Activated CD4-positive, alpha-beta T cell treated with anti-CD3 and anti-CD28 coated beads for 1 hour (primary cell): ENCODE results near the gene KIAA0232.
"Not testable (repeated sequence)": the region's sequence is repeated elsewhere in the genome, so short reads cannot be mapped to it uniquely, and the experiment has no call there.

Experiments
- DNase-seq: peaks from one replicate; pipeline ENCODE4 v3.0.0-alpha.2; 2020

Gene KIAA0232

DNA sequence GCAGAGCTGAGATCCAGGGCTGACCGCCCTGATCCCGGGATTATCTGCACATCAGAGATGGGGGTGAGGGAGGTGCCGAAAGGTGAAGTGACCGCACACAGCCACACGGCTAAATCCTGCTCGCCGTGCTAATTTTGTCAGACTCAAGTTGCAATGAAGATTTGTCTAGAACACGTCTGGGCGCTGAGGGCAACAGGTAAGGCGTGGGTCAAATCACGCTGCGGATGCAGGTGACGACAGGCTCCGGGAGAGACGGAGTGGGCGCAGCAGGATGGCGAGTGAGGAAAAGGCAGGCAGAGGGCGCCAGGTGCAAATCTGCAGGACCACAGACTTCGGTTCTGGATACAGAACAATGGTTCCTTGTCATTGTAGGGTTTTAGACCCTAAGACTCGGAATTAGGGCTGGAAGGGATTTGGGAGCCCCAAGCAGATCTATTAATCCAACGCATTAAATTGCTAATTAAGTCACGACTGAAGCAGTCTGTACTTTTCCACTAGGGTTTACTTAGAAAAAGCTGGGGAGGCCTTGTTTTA, 125.2 kb downstream of the KIAA0232 start:
- DNase-seq, result no peak

DNA sequence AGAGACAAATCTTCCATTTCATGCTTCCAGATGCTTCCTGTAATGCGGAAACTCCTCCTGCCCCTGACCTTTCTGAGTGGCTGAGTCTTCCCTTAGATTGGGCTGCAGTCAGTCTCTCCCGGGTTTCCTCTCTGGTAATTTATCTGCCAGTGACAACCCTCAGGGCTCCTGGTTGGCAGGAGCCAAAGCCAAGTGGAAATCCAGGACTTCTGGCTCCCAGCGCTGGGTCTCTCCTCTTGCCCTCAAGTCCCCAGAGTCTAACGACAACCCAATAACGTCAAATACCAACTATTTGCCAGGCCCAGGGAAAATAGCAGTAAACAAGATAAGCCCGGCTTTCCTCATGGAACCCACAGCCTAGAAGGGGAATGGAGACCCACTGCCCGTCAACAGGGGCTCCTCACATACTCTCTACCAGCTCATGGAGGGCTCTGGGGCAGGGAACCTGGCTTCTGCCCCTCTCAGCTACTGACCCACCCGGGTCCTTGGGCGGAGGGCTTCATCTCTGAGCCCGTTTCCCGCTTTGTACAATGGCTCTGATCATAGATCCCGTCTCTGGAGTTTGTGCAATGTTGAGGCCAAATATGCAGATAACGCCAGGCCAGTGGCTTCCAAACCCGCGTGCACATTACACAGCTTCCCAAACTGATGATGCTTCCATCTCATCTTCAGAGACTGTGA, 126.0 kb downstream of the KIAA0232 start:
- DNase-seq, result no peak

DNA sequence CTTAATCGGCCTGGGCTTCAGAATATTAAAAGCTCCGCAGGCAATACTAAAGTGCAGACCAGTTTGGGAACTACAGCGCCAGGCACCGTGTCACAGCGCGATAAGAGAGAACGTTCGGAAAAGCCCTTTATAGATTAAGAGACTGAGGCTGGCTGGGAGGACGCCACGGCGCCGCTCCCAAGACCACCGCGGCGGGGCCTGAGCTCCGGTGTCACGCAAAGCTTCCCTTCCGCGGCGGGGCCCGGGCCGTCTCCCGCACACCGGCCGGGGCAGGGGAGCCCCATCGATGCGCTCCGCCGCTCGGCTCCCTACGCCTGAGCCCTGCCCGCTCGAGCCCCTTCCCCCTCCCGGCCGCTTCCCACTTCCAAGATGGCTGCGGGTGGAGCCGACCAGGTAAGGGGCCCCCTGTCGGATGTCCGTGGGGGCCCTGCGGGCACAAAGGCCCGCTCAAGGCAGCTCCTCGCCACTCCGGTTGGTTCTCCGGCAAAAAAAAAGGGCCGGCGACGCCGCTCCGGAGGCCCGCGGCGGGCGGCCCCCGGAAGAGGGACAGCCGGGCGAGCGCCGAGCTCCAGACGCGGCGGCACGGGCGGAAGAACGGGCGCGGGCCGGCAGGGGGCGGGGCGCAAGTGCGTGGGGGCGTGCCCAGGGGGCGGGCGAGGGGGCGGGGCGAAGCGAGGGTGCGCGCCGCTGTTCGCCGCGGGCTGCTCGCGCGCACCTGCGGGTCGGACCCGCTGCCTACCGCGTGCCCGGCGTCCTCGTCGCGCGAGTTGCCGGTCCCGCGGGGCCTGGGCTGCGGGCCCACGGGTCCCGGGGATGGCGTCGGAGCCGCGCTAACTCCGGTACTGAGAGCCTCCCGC, 126.8 kb downstream of the KIAA0232 start, which contains the start of gene TBC1D14:
TSS of gene TBC1D14 (plus strand) at position 714 of the 857 bp plus-strand sequence. CDS start 13,564 bp downstream, outside the sequence.
- peak; percentile 82 for DNase-seq

DNA sequence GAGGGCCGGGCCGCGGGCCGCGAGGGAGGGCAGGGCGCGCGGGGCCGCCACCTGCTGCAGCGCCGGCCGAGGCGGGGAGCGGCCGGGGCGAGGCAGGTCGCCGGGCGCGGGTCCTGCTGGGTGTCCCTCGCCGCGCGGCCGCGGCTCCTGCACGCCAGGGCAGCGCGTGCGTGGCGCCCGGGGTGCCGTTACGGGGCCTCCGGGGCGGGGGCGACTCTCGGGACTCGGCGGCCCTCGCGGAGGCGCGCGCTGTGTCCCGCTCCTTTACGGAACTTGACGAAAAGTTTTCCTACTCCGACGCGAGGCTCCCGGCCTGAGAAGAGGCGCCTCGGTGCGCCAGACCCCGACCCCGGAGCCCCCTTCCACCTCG, 127.4 kb downstream of the KIAA0232 start:
- no peak for DNase-seq

DNA sequence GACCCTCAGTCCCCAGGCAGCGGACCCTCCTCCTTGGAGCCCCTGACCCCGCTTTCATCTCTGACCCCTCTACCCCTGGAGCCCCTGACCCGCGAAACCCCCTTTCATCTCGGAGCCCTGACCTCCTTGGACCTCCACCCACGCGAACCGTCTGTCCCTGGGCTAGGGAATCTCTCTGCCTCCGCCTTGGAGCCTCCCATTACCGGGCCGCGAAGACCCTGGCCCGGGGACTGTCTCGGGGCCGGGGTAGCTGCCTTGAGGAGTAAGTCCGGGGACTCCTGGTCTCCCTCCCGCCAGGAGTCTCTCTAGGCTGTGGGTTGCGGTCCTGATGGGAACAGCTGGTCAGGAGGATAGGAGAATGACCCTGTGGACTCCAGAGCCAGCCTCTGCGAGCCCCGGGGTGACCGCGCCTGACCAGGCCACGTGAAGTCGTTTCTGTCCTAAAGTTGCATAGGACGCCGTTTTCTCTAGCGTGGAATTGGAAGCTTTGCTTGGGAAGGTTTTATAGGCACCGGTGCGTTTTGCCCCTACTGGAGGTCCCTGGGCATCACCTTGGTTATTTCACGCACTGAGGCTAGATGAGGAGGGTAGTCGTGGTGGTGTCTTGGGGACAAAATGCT, 127.9 kb downstream of the KIAA0232 start:
- DNase-seq, result no peak

DNA sequence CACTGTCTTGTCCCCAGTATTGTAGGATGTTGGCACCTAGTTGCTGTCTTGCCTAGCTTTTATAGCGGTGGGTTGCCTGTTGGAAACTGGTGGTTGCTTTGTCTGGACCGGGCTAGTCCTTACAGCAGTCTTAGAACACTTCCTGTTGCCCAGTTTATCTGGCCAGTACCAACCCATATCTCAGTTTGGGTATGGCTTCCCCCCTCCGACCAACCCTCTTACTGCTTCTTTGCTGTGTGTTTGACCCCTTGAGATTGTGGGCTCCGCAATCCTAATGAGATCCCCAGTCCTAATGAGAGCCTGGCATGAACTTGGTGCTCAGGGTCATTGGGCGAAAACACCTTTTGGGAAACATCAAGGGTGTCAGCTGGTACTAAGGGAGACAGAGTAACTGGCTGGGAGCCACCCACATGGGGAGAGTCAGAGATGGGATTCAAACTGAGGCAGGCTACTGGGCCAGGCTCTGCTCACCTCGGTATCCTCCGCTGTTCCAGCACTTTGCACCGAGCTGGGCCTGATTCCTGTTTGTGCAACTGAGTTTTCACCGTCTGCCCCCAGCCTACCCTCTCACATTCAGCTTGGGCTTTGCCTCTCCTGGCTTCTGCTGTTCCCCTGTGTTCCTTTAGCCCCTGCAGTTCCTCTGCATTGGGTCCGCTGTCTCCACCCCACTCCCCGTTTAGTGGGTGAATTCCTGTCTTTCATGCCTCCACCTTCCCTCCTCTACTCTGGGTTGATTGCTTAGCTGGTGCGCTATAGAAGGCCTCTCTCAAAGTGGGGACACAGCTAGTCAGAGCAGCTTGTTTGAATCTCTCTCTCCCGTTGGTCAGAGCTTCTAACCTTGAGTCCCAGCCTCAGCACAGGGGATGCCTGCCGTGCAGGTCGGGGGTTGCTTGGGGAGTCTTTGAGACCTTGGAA, 128.7 kb downstream of the KIAA0232 start:
- no peak for DNase-seq

DNA sequence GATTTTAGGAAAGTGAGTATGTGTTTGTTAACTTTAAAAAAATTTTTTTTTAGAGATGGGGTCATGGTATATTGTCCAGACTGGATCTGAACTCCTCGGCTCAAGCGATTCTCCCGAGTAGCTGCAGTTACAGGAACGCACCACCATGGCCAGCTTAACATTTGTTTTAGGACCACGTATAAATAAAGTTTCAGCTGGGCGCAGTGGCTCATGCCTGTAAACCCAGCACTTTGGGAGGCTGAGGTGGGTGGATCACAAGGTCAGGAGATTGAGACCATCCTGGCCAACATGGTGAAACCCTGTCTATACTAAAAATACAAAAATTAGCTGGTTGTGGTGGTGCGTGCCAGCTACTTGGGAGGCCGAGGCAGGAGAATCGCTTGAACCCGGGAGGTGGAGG, 129.4 kb downstream of the KIAA0232 start:
- DNase-seq, result not testable (repeated sequence)

DNA sequence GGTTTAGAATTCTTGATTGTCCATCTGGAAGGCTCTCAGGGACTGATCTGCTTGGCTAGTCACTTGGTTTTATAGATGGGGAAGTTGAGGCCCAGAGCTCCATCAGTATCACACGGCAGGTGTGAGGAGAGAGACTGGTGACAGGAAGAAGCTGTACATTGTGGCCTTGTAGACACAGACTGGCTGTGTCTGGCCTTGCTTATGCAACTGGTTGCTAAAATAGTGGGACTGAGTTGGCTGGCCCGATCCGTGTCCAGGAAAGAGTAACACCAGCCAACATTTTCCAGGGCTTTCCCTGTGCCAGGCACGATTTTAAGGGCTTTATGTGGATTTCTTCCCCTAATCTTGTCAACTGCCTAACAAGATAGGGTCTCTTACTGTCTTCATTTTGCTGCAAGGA, 129.9 kb downstream of the KIAA0232 start:
- DNase-seq, result no peak

DNA sequence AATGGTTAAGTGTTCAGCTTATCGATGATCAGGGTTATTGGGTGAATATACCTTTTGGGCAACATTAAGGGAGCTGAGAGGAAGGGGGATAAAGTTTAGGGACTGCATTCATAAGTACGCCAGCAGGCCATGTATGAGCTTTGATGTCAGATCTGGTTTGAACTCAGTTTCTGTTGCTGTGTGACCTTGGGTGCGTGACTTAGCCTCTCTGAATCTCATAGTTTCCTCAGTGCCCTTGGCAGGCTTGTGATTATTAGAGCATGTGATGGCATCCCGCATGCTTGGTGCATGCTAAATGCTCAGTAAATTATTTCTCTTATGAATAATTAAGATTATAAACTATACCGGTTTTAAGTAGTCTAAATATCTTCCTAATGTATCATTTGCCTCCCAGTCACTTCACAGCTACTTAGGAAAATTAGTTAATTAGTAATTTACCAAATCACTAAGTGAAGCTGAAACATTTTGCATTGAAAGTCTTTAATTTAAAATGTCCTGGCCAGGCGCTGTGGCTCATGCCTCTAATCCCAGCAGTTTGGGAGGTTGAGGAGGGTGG, 130.9 kb downstream of the KIAA0232 start:
- no peak for DNase-seq

DNA sequence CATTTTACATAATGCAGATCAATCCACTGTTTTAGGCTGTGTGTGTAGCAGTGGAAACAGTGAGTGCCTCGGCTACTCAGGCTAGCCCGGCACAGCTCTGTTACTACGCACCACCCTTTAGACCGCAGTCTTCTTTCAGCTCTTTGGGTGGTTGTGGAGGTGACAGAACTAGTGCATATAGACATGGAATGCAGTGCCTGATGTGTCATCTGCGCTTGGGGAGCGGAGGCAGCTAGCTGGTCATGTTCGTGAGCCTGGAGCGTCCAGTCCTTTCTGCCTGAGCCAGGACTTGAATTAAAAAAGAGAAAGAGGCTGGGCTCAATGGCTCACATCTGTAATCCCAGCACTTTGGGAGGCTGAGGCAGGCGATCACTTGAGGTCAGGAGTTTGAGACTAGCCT, 131.9 kb downstream of the KIAA0232 start:
- DNase-seq, result no peak

DNA sequence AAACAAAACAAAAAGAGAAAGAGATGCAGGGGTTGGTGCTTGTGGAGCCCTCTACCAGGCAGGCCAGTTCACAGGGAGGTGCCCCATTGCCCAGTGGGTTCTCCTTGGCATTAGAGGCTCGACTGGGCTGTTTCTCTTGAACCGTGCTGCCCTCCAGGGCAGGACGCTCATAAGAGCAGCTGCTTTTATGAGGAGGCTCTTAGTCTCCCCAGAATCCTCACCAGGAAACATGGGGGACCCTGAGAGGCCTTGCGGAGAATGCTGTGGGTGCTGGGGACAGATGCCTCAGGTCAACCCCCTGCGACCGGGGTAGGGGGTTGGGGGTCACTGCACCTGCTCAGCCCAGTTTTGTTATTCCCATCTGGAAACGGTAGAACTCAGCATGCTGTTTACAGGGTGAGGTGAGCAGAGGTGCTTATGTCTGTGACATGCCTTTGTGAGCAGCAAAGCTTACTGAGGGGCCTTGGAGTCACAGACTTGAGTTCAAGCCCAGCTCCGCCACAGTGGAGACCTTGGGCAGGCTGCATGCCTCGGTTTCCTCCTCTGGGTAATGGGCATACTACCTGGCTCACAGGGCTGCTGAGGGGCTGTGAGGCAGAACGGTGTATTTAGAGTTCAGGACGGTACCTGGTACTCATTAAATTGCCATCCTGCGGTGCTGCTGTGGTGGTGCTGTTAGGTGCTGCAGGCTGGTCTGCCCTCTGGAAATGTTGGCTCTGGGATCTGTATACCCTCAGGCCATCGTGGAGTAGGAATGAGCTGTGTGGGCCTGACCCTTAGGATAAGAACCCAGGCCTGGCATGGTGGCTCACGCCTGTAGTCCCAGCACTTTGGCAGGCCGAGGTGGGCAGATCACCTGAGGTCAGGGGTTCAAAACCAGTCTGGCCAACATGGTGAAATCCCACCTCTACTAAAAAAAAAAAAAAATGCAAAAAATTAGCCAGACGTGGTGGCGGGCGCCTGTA, 132.8 kb downstream of the KIAA0232 start:
- no peak for DNase-seq

DNA sequence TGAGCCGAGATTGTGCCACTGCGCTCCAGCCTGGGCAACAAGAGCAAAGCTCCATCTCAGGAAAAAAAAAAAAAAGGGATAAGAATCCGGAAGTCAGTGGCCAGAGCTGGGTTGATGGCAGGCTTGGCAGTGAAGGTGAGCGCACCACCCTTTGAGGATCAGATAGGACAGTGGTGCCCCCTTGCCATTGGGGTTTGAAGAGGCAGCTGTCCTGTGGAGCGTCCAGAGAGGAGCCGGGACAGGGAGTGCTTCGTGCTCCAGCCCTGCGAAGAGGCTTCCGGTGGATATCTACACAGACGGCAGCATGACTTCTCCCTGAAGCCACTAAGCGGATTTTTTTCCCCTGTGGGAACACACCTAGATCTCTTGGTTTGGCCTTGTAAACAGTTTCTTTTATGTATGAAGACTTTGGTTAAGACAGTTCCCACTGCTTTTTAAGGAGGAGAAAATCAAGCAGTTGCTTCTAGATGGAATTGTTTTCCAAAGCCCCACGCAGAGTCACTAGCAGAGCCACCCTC, 133.6 kb downstream of the KIAA0232 start:
- DNase-seq, result no peak

DNA sequence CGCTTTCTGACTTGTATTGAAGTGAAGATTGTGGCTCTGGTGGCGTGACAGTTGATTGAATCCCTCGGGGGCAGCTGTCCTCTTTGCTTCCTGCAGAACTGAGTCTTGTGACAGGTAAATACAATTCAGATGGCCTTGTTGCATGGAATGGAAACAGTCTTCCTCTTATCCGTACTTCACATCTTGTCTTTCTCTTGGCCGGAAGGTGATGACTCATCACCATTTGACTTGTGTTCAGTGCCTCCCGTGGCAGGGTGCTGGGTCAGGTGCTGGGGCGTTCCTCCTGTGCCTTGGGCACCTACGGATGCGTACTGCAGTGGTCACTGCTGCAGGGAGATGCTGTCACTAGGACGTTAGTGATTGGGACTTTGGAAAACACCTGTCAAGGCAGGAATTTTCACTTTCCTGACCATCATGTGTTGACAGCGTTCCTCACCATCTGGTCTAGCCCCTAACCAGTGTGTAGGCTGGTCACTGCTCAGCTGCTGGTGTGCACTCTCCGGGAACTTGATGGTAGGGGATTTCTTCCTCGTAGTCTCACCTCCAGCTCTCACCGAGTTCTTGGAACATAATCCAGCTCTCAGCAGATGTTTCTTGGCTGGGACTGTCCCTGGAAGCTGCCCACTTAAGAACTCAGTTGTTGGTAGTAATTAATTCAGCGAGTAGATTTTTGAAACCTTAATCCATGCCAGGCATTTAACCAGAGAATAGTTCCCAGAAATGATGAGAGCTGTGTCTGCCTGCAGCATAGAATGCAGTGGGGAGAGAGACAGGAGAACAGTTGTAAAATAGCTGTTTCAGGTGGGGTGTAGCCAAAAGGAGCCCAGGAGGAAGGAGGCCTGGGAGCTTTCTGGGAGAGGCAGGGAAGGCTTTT, 134.3 kb downstream of the KIAA0232 start:
- DNase-seq, result peak; percentile 46

DNA sequence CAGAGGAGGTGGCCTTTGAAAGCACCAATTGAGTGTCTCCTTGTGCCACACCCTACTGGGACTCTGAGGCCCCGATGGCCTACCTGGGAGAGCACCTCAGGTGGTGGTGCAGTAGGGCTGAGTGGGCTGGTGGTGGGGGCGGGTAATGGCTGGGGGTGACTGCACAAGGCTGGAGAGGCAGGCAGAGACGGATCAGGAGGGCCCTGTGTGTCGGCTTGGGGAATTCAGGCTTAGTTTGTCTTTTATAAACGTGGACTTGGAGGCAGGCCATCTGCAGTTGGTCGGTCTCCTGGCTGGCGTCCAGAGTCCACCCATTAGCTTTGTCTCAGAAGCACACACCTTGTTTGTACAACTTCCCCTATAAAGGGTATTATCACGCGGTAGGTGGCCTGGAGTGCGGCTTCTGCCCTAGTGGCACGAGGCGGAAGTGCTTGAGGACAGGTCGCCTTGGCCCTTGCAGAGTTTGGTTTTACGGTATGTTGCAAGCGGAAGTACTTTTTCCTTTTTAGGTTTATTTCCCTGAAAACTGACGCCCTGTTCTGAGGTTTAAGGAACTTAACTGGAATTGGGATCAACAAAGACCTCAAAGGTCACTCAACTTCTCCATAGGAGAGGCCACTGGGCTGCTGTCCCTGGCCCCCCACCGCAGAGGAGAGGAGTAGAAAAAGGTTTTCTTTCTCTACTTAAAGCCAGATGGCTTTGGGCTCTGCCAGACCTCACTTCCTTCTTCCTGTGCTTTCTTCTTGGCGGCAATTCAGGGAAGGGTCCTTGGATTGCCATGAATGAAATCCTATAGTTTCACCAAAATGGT, 135.1 kb downstream of the KIAA0232 start:
- DNase-seq, result no peak

DNA sequence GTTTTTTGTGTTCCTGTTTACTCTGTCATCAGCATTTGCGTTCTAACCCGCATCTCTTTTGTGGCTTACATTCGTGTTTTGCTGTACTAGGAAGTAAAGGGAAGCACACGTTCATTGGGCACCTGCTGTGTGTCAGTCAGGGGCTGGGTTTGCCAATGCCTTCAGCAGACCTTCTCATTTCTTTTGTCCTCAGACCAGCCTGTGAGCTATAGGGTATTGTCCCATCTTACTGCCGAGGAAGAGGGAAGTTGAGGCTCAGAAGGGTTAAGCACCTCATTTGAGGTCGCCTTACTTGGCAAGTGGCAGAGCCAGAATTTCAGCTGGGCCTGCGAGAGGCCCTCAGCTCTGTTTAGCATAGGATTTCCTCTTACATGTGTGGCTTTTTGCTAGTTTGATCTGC, 135.8 kb downstream of the KIAA0232 start:
- DNase-seq, result no peak

DNA sequence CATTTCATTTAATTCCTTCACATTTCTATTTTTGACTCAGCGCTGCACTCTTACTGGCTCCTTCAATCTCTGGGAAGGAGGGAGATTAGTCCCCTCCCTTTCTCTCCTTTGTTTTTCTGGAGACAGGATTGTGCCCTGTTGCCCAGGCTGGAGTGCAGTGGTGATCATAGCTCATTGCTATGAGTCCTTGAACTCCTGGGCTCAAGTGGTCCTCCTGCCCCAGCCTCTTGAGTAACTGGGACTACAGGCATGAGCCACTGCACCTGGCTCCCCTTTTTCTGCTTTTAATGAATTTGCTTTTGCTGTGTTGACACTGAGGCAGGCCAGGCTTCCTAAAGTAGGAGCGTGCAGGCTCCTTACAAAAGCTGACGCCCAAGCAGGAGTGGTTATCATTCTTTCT, 137.6 kb downstream of the KIAA0232 start:
- no peak for DNase-seq

DNA sequence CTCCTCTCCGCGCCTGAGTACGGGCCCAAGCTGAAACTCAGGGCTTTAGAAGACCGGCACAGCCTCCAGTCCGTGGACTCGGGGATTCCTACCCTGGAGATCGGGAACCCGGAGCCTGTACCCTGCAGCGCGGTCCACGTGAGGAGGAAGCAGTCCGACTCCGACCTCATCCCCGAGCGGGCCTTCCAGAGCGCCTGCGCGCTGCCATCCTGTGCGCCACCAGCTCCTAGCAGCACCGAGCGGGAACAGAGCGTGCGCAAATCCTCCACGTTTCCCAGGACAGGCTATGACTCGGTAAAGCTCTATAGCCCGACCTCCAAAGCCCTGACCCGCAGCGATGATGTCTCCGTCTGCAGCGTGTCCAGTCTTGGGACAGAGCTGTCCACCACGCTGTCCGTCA, 141.0 kb downstream of the KIAA0232 start:
- DNase-seq, result no peak

DNA sequence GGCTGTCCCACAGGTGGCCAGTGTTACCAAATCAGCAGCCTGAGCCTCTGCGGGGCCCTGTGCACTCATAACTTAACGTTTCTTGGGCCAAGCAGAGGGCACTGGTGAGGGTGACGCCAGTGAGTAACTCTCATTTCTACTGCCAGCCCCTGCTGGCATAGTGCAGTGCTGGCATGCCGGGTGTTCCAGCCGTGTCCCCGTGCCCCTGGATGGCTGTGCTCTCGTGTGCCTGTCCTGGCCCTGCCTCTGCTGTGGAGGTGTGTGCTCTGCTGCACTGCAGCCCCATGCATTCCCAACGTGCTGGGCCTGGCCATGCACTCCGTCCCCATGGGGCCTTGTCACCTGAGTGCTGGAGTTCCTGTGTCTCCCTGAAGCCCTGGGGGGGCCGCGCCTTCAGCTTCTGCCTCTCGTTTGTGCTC, 141.8 kb downstream of the KIAA0232 start:
- no peak for DNase-seq

DNA sequence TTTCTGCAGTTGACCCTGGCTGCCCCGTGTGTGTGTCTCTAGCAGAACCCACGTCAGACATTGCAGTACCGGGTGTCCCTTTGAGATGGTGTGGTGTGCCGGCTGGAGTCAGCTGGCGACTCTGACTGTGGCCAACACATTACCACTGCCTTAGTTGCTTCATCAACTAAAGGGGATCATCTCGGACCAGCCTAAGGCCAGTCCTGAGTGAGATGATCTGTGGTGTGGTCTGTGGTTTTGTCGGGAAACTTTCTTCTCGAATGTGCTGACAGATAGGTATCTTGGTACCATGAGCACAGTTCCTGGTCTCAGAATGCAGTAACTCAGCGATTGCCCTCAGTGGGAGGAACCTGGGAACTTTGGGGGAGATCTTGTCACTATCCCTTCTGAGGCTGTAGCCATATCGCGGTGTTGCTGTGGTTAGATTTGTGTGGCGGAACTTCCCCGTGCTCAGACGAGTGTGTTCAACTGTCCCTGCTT, 142.9 kb downstream of the KIAA0232 start:
- no peak for DNase-seq
